NCI-H2029 (cell line): ENCODE measurements around the gene SH3PXD2B.

Experiments used
- DNase-seq: peaks from one replicate; lab custom pipeline; 2025; lab: John Stamatoyannopoulos, UW

SH3PXD2B gene

DNA sequence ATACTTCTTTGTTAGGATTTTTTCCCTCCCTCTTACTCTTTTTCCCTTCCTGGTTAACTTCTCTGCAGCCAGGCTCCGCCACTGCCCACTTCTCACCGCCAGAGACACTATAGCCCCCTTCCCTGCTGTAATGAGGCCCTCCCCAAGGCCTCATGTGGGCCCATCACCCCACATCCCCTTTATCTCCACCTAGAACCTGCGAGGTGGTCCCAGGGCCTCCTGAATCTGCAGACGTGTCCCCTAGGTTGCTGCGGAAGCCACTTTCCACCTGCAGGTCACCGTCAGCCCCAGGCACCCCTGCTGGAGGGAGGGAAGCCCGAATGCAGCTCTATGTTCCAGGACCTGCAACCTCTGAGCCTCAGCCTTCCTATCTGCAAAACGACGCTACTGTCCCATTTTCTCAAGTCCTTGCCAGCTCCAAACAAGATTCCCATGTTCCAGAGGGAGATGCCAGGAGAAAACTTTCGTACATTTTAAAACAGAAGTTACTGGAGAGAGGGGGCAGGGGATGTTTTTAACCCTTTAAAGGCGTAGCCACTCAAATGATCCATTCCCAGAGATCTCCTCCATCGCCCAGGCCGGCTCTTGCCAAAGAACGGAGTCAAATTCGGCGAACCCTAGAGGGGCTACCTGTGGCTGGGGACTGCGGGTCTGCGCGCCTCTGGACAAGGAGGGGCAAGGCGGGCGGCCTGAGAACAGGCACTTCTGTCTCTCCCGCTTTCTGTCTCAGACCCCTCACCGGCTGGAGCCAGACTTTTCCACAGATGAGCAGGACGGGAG is 929 bp downstream of the SH3PXD2B start:
- no peak for DNase-seq

DNA sequence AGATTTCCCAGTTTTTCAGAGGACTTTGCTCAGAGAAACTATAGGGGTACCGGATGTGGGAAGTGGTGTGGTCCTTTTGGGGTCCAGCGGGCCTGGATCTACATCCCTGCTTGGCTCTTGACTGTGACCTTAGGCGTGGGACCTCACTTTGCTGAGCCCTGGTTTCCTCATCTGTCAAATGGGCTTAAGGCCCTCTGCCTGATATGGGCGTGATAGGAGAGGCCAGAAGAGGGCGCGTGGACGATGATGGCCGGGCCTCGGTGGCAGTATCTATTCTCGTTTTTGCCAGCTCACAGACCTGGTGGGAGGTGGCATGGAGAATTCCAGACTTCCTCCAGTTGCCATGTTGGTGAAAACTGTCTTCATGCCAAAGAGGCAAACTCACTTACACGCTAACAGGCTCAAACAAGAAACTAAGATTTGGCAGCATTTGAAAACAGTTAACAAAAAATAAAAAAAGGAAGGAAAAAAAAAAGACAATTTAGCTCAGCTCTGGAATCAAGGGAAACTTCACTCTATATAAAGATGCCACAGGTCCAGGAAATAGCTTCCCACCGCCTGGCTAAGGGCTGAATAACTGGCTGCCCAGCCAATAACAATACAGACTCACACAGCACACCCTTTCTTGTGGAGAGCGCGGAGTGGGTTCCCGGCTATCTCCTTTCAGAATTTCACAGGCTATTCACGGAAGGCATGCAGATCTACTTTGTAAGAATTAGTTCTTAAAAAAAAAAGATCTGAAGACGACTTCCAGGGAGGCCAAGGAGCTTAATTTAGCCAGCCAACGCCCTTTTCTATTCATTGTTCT is 1.7 kb downstream of the SH3PXD2B start:
- DNase-seq, result no peak

DNA sequence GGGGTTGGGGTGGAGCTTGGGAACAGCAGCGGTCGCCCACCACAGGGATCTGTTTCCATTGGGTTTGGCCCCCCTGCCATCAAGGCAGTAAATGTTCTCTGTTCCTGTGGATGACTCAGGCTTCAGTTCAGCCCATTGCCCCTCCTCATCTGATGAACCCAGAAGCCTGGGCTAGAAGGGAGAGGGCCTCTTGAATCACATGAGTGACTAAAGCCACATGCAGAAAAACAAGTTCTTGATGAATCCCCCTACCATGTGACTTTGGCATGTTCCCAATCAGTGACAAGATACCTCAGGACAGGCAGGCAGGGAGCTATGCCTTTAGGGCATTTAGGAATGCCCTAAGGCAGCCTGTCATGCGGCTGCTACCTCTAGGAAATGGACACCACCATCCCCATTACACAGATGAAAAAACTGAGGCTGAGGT is 2.5 kb downstream of the SH3PXD2B start:
- no peak for DNase-seq

DNA sequence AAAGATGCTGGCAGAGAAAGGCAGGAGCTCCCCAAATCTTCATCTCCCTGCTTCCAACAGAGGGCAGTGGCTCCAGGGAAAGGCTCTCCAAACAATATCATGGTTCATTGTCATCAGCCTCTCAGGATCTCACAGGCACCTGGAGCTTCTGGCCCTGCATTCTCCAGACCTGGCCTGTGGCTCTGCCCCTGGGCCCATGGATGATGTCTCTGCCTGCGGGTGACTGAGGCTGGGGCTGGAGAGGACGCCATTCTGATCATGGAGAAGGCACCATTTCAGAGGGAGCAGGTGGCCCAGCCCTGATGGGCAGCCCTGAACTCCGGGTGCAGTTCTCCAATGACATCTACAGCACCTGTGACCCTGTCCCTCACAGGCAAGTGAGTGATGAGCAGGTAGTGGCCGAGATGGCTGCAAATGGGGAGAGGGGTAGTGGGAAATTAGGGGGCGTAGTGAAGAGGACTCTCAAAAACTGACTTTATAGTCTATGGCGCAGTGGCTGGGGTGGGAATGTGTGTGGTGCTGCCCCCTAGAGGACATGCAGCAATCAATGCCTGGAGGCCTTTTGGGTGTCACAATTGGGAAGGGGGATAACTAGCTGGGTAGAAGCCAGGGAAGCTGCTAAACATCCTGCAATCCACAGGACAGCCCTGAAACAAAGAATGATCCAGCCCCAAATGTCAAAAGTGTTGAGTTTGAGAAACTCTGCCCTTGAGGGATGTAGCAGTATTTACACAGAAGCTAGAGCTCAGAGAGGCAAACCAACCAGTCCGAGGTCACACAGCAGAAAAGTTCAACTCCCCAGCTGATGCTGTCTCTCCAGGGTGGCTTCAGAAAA is 3.2 kb downstream of the SH3PXD2B start:
- no peak for DNase-seq

DNA sequence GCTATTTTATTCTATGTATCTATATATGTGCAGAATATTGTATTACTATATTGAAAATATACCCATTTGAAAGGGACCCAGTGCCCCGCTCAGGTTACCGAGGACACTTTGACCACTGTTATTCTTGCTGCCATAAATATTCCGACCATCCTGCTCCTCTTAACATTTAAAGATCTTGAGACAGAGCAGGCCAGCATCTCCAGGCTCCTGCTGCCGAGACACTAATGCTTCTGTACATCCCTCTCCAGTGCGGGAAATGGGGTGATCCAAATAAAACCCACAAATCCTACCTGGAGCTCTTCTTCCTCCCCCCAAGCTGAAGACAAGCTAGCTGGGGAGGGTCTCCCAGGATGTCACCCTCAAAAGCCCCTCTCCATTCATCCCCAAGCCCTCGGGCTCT is 3.9 kb downstream of the SH3PXD2B start:
- no peak for DNase-seq

DNA sequence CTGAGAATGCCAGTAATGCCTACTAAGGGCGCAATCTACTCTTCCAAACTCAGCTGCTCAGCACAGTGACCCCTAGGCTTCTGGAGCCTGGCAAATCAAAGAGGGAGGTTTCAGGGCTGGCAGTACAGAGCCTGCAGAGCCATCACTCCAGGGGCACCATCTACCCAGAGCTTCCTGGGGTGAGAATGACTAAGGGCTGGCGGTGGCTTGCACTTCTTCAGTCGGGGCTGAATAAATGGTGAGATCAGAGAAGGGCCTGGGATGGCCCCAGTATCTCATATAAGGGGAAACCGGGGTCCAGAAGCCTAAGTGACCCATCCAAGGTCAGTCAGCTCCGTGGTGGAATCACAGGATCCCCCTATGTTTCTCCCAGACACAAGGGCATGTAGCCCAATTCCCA is 5.3 kb downstream of the SH3PXD2B start:
- DNase-seq, result no peak

DNA sequence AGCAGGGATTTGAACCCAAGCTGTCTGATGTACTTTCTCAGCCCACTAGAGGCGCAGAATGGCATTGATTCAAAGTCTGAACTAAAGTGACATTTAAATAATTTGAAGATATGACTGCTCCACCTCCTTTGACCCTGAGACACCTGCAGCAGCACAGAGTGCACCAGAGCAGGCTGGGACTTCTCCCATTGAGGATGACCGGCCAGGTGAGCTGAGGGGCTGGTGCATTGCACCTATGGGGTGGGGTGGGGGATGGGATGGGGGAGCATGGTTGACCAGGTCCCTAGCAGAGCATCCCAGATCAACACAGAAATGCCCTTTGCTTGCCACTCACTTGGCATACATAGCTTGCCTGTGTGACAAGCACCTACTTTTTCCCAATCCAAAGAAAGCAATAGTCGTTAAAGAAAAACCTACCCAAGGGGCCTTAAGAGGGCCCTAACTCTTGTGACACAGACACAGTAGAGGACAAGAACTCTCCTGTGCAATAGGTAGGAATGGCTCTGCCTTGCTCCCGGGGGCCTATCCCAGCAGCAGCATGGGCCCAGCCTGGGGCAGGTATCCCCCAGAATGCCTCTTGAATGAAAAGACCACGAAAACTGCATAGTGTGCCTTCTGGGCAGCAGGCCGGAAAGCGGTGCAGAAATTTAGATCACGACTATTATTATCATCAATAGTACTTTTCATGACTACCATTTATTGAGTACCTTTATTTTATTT is 6.5 kb downstream of the SH3PXD2B start:
- no peak for DNase-seq

DNA sequence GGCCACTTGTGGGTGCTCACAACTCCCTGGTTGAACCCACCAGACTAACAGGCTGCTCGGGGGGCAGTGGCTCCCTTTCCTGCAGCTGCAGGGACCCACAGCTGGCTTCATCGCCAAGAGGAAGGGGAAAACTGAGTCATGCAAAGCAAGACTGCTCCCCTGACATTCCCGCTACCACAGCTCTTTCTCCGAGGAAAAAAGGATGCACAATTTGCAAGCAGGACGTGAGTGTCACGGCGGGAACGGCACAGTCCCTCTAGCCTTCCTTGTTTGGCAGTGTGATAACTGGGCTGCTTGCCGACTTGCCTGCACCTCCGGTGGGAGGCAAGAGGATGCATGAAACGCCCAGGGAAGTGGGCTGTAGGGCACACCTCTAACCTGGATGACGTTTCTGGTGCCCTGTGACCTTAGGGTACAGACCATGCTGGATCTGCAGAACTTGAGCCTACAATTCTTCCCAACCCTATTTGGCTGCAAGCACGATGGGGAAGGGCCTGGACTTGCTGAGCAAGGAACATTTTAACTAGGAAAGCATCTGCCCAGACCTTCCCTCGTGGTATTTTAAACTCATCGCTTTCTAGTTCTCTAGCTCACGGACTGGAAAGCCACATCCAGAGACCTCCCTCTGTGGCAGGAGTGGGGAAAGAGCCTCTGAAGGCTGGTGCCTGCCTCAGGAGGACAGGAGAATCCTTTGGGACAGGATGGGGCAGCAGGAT is 7.8 kb downstream of the SH3PXD2B start:
- DNase-seq, result no peak

DNA sequence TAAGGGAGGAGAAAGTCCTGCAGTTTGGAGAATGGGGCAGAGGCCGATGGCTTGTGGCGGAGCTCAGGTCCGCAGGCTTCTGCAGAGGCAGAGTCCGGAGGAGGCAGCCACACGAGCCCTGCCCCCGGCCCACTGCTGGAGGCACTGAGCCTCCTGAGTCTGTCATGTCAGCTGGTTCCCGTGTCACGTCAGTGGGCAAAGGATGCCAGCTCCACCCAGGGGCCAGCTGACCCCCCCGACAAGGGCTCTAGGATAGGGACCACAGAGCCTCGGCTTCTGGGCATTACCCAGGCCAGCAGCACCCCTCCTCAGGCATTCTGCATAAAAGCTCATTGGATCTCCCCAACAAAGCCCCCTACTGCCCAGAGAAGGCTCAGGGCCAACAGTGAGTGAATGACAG is 8.5 kb downstream of the SH3PXD2B start:
- DNase-seq, result no peak

DNA sequence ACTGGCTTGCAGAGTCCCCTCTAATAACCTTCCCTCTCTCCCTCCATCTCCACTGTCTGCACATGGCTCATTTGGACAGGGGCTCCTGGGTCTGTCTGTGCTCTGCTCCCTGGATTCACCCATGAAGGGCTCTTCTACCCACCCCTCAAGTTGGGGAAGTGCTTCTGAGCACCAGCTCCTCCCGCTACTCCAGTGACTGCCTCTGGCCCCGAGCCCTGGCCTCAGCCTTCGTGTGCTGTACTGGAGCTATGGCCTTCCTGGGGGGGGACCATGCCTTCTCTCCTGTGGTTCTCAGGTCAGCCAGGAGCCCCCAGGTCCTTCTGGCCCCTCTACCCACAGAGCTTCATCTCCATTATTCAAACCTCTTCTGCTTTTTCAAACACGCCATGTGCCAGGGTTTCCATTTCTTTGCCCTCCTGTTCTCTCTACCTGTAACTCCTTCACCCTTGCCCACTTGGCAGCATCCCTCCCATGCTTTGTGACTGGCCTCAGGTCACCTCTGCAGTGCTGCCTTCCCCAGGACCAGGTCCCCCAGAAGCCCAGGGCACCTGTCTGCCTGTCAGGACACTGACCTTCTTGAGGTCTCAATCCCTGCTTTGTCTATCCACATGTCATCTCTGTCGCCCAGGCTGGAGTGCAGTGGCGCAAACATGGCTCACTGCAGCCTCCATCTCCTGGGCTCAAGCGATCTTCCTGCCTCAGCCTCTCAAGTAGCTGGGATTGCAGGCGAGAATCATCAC is 9.5 kb downstream of the SH3PXD2B start:
- DNase-seq, result no peak

DNA sequence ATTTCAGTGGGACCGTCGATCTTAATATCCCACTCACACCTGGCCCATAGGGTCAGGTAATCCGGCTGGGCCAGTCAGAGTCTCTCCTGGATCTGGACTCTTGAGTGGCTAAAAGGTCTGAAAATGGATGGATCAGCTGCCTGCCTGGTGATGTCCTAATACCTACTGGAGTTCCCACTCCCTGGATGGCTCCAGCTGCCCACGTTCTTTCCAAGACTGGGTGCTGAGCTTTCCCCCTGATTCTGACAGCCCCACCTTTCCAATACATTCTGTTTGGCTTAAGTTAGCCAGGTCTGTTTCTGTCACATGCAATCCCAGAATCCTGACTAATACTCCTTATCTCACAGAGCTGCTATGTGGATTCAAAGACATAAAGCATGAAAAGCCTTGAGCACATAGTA is 10.2 kb downstream of the SH3PXD2B start:
- DNase-seq, result no peak

DNA sequence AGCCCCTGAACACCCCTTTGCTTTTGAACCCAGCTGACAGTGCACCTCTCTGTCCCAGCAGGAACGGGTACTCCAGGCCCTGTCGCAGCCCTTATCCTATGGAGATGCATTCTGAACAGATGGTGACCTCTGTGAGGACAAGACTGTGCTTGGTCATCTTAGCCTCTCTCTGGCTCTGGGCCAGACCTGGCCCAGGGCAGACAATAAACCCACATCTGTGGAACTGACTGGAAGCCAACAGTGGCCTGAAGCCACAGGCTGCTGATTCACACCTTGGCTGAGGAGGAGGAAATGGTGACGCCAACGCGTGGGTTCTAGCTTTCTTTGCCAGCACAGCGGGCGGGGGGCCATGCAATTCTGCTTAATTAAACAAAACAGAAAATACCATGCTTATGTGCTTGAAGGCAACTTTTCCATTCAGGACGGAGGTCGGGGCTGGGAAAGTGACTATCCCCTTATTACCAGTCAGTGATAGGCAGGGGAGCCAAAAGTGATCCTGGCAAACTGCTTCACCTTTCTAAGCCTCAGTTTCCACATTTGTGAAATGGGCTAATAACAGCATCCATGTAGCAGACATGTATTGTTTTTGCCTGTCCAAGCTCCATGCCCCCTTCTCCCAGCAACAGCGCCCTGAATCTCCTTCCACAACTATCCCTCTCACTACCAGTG is 10.8 kb downstream of the SH3PXD2B start:
- peak; percentile 89 for DNase-seq

DNA sequence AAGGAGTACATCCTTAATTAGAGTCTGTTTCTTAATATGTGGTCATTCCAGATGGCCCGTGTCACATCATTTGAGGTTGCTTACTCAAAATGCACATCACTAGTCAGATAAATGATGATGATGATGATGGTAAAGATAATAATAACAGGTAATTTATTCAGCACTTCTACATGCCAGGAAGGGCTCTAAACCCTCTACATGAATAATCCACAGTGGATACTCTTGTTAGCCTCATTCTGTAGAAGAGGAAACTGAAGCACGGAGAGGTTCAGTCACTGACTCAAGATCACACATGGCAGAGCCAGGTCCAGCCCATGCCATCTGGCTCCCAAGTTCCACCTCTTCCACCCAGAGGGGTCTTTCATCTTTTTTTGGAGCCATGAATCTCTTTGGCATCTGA is 11.7 kb downstream of the SH3PXD2B start:
- no peak for DNase-seq

DNA sequence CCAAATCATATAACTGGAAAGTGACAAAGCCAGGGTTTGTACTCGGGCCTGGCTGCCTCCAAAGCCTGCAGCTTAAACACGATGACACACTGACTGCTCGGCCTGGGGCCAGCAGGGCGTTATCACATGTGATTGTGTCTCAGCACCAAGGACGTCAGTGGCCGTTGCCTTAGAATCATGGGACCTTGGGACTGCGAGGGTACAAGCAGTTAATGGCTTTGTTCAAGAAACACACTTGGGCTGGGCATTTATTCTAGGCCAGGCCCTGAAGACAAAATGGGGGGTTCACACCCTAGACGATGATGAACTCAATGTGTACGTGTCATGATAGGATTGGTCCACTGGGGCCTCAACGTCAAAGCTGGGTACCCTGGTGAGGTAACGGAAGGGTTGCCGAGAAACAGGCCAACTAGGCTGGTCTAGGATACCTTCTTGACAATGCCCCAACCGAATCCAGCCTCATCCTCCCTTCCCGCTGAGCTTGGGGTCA is 13.0 kb downstream of the SH3PXD2B start:
- DNase-seq, result no peak

DNA sequence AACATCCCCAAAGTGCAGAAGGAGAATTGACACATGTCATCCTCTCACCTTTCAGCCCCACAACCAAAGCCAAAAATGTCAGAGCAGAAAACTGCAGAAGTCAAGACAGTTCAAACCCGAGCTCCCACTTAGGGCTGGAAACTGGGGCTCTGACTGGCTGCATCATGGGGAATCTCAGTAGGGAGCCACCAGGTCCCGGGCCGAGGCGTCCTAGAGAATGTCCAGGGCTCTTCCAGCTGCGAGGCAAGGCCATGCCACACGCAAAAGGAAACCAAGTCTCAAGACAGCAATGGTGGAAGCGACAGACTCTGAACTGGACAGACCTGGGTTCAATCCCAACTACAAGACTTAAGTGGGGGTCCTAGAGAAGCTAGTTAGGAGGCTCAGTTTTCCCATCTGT is 13.8 kb downstream of the SH3PXD2B start:
- no peak for DNase-seq

DNA sequence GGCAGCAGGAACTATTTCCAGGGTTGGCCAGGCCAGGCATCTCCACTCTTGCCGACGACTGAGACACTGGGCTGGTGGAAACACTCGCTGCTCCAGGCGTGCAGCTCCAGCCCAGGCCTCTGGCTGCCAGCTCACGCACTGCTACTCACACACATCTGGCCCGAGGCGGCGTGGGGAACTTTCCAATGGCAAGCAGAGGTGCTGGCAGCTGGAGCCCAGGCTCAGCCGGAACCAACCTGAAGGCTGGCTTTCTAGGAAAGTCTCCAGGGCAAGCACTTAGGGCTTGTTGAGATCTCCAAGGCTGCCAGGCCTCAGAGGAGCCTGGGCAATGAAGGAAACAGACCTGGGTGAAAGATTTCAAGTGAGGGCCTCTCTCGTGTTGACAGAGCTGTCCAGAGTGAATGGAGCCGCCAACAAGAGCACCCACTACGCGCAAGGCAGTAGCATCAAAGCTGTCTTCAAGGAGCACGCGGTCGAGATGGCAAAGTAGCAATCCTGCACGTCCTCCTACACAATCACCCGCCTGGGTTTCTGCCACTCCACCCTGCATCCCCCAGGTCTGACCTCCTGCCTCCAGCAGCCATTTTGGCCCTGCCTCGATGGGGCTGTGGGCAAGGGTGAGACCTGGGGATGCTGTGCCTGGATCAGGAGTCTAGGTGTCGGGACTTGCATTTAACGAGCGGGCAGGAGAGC is 14.4 kb downstream of the SH3PXD2B start:
- peak; percentile 10 for DNase-seq

DNA sequence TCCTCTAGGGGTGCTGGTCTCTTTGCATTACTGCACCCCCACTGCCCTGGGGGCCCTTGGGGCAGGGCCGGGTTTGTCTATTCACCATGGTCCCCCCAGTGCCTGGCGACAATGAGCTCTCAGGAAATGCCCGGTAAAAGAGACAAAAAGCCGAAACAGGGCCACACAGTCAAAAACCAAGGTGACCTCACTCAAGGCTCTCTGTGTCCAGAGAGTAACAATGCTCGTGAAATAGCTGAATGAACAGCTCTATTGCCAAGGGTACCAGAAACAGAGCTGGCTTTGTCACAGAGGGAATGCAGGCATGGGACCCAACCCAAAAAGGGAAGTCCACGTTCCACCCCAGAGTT is 16.0 kb downstream of the SH3PXD2B start:
- DNase-seq, result no peak

DNA sequence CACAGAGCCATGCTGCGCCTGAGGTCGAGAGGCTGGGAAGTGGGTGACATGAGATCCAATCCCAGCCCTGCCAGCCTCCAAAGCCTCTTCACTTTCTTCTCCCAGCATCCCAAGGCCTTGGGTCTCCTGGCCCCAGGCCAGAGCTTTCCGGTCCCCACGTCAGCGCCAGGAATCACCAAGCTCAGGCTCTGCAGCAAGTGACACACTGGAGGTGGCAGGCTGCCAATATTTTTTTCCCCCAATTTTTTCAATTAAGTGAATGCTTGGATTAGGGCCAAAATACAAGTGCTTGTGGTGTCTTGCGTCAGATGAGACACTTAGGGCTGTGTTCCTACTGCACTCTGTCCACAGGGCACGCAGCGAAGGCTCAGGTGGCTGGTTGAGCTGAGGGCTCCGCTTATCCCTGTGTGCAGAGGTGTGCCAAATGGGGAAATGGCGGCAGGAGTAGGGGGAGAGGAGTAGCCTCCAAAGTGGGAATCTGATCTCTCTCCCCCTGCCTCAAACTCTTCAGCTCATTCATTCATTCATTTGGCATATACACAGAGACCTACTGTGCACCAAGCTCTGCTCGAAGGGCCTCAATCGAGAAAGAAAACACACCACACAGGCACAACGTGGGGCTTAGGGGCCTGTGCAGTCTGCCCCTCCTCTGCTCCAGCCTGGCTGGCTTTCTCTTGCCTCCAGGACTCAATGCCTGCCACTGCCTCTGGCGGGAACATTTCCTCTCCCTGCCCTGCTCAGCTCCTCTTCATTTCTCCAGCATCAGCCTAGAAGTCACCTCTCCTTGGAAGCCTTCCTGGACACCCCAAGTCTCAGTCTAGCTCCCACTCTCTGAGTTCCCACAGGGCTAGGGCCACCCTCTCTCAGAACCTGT is 16.6 kb downstream of the SH3PXD2B start:
- DNase-seq, result peak; percentile 99
